ENCODE results near the gene BMAL2. TPM values are rescaled to one million over a fixed set of nuclear protein-coding genes. Genes with fewer than 3 reads are reported as not detected.

BMAL2 gene, protein sequence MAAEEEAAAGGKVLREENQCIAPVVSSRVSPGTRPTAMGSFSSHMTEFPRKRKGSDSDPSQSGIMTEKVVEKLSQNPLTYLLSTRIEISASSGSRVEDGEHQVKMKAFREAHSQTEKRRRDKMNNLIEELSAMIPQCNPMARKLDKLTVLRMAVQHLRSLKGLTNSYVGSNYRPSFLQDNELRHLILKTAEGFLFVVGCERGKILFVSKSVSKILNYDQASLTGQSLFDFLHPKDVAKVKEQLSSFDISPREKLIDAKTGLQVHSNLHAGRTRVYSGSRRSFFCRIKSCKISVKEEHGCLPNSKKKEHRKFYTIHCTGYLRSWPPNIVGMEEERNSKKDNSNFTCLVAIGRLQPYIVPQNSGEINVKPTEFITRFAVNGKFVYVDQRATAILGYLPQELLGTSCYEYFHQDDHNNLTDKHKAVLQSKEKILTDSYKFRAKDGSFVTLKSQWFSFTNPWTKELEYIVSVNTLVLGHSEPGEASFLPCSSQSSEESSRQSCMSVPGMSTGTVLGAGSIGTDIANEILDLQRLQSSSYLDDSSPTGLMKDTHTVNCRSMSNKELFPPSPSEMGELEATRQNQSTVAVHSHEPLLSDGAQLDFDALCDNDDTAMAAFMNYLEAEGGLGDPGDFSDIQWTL
- total RNA-seq = 21.5 and 48.1 TPM in 2 replicates

DNA sequence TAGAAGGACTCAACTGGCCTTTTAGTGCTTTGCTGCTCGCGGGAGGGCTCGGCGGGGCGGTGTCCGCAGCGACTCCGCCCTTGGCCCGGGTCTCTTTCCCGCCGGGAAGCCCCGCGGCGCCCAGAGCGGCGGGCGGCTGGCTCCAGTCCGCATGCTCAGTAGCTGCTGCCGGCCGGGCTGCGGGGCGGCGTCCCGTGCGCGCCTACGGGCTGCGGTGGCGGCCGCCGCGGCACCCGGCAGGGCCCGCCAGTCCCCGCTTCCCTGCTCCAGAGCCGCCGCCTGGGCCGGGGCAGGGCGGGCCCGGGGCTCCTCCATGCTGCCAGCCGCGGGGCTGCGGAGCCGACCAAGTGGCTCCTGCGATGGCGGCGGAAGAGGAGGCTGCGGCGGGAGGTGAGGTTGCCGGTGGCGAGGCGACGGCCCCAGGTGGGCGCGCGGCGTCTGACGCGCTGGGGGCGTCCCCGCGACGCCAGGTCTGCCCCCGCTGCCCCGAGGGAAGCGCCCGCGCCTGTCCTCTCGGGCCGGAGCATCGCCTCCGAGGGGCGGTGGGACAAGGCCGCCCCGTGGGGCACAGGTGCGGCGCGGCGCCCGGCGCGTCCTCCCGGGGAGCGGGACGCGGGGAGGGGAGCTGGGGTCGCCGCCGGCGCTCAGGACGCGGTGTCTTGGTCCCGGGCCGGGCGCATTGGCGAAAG is at the start of gene BMAL2:
Gene BMAL2 (plus strand): TSS at position 123 of the 689 bp plus-strand sequence. CDS start 237 bp downstream, at position 360.

Other genes starting within 250 kb of the BMAL2 start
- 19.4 and 95.4 TPM in 2 replicates for gene STK38L, start 88.5 kb upstream of the BMAL2 start, total RNA-seq
- 0.32 and 0.57 TPM in 2 replicates for gene SMCO2, start 113.9 kb downstream of the BMAL2 start, total RNA-seq
- gene PPFIBP1, start 191.4 kb downstream of the BMAL2 start, total RNA-seq = 66.1 and 550 TPM in 2 replicates

Measured in bladder microvascular endothelial cell (primary cell).